Skeletal muscle tissue (tissue), 4 donors: Measurements from ENCODE around the gene EVPLL. TPM values are rescaled to one million over a fixed set of nuclear protein-coding genes. Genes with fewer than 3 reads are reported as not detected.
"Not testable (repeated sequence)": the region's sequence is repeated elsewhere in the genome, so short reads cannot be mapped to it uniquely, and the experiment has no call there.

Experiments
- H3K27ac ChIP-seq: one replicate; pipeline ENCODE4 v1.7.0; 2013; ENCODE audit warnings: mild to moderate bottlenecking, low read depth, low read length, inconsistent platforms
- H3K27me3 ChIP-seq, 3 donors: one replicate each; pipeline ENCODE4 v1.7.0; 2013; ENCODE audit warnings: low read length in 3 of 3; ENCODE audit not compliant: control insufficient read depth in 3 of 3, insufficient read depth in 3 of 3
- H3K36me3 ChIP-seq, 3 donors: one replicate each; pipeline ENCODE4 v1.7.0; 2013; ENCODE audit warnings: low read length in 3 of 3; ENCODE audit not compliant: control insufficient read depth in 3 of 3, insufficient read depth in 3 of 3
- H3K4me1 ChIP-seq, 3 donors: one replicate each; pipeline ENCODE4 v1.7.0; 2013; ENCODE audit warnings: low read length in 3 of 3, mild to moderate bottlenecking in 3 of 3; ENCODE audit not compliant: control insufficient read depth in 3 of 3, insufficient read depth in 3 of 3
- H3K4me3 ChIP-seq, 3 donors: one replicate each; pipeline ENCODE4 v1.7.0; 2013; ENCODE audit warnings: low read length in 3 of 3
- H3K9ac ChIP-seq, 3 donors: one replicate each; pipeline ENCODE4 v1.7.0; 2013; ENCODE audit warnings: low read length in 3 of 3, mild to moderate bottlenecking in 3 of 3, moderate library complexity in 2 of 3, low read depth in 1 of 3
- H3K9me3 ChIP-seq, 3 donors: one replicate each; pipeline ENCODE4 v1.7.0; 2013; ENCODE audit warnings: low read length in 3 of 3; ENCODE audit not compliant: control insufficient read depth in 3 of 3
- total RNA-seq: library from RNA; depleted of rRNA; stranded (reverse); fragments of >200 nt; gene quantifications from one replicate; pipeline ENCODE4 v1.2.3, GENCODE V29; 2014
- donor health status: Osteomylitis.

EVPLL gene
- total RNA-seq = not detected

DNA sequence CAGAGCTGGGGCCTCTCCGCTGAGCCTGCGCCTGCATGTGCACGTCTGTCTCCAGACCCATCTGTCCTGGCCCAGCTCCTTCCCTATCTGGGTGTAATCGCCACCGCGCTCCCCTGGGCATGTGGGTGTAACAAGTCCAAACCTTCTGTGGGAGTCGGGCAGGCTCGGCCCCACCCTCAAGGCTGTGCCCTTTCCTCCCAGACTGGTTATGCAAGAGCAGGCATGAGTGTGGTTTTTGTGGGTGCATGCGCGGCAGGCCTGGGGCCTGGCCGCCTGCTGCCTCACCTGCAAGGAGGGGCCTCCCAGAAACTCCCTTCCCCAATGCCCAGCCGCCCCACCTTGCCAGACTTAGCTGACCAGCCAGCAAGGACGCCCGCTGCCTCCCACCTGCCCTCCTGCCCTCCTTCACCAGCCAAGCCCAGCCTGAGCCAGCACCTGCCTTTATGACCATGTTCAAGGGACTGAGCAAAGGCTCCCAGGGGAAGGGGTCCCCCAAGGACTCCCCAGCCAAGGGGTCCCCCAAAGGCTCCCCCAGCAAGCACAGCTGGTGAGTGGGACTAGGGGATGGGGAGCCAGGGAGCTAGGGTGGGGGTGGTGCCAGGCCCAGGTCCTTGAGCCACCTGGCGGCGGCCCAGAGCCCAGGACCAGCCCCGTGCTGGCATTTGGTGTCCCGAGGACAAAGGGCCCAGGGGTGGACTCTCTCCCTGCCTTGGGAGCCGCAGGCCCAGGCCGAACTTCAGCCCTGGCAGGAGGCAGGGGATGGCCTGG lies at the start of gene EVPLL:
TSS of gene EVPLL (plus strand) at position 342 of the 768 bp plus-strand sequence. CDS start 3,160 bp downstream, outside the sequence.
- H3K27ac ChIP-seq = no peak within 1 kb of the TSS
- H3K27me3 ChIP-seq = peaks cover 21 to 29% (median 24%) of the 10 kb centered on the region in 3 donors

DNA sequence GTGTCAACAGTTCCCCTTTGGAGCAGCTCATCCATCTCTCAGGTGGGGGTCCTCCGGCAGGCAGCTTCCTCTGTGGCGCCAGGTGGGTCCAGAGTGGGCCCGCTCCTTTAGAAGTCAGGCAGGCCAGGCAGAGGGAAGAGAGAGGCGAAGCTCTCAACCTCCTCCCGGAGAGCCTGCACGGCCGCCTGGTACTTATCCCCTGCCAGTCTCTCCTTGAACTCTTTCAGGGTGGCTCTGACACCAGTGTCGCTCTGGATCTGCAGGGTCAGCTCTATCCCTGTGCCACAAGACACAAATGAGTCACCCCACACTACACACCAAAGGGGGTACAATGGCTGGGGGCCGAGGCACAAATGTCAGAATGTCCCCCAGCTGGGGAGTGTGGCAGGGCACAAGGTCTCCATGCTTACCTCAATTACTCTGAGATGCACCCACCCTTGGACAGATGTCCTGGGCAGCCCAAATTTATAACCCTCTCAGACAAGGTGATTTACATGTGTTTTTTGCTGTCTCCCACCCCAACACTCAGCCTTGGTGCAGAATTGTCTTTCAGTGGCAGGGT lies 48.9 kb upstream of the EVPLL start:
- Histone ChIP-seq H3K27ac (no peak overlapping the region), H3K4me3 (no peak overlapping the region), H3K36me3 (peaks cover 65 to 79% (median 65%) of the 10 kb centered on the region in 3 donors), H3K9me3 (no peaks in the 10 kb centered on the region), H3K27me3 (no peaks in the 10 kb centered on the region), H3K9ac (no peak overlapping the region), H3K4me1 (no peaks in the 10 kb centered on the region)

More for the DNA sequence above, at the start of gene EVPLL:
- Histone ChIP-seq H3K4me3 (no peak within 1 kb of the TSS), H3K9me3 (no peaks in the 10 kb centered on the region), H3K36me3 (no peaks in the 10 kb centered on the region), H3K4me1 (no peaks in the 10 kb centered on the region), H3K9ac (no peak within 1 kb of the TSS)

DNA sequence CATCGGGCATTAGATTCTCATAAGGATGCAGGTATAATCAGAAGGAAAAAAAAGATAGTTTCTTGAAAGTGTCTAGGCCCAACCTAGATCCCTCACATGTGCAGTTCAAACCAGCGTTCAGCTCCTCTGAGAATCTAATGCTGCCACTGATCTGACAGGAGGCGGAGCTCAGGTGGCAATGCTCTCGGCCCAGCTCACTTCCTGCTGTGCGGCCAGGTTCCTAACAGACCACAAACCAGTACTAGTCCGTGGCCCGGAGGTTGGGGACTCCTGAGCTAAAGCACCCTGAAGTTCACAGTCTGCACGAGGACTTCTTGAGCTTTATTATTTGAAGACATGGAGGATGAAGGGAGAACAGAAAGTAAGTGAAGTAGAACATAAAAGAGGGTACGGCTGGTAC lies 45.7 kb upstream of the EVPLL start:
- Histone ChIP-seq H3K4me3 (no peak overlapping the region), H3K4me1 (no peaks in the 10 kb centered on the region), H3K27me3 (no peaks in the 10 kb centered on the region), H3K9ac (no peak overlapping the region), H3K9me3 (no peaks in the 10 kb centered on the region), H3K27ac (no peak overlapping the region), H3K36me3 (peaks cover 53 to 72% (median 59%) of the 10 kb centered on the region in 3 donors)

DNA sequence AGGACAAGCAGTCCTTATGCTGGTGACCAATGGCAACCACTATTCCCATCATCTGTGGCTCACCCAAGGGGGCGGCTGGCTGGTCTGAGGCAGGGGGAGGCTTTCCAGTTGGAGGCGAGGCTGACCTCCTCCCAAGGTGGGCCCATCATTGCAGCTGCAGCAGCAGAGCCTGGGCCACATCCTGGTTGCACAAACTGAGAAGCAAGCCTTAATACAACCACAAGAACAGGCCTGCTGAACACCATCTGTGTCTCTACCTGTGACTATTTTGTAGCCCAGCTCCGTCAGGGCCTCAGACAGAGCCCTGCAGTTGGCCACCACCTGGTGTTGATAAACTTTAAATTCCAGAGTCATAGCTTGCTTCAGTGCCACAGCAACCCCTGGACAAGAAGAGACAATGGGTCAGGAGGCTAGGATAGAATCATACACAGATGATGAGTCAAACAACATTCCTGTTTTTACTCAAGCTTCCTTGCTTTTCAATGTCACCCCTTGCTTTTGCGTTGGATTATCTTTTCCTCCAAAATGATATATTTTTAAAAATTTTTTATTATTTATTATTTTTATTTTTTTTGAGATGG lies 44.6 kb upstream of the EVPLL start:
- Histone ChIP-seq H3K9me3 (no peaks in the 10 kb centered on the region), H3K4me3 (no peak overlapping the region), H3K9ac (no peak overlapping the region), H3K27me3 (no peaks in the 10 kb centered on the region), H3K4me1 (no peaks in the 10 kb centered on the region), H3K36me3 (peaks cover 47 to 67% (median 56%) of the 10 kb centered on the region in 3 donors), H3K27ac (no peak overlapping the region)

DNA sequence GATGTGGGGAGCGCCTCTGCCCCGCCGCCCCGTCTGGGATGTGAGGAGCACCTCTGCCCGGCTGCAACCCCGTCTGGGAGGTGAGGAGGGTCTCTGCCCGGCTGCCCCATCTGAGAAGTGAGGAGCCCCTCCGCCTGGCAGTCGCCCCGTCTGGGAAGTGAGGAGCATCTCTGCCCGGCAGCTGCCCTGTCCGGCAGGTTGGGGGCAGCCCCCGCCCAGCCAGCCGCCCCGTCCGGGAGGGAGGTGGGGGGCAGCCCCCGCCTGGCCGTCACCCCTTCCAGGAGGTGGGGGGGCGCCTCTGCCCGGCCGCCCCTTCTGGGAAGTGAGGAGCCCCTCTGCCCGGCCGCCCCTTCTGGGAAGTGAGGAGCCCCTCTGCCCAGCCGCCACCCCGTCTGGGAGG lies 39.4 kb upstream of the EVPLL start:
- H3K9me3 ChIP-seq, H3K27ac ChIP-seq, H3K4me3 ChIP-seq, H3K27me3 ChIP-seq, H3K9ac ChIP-seq, H3K4me1 ChIP-seq: not testable (repeated sequence)
- peaks cover 33 to 47% (median 37%) of the 10 kb centered on the region in 3 donors for H3K36me3 ChIP-seq

DNA sequence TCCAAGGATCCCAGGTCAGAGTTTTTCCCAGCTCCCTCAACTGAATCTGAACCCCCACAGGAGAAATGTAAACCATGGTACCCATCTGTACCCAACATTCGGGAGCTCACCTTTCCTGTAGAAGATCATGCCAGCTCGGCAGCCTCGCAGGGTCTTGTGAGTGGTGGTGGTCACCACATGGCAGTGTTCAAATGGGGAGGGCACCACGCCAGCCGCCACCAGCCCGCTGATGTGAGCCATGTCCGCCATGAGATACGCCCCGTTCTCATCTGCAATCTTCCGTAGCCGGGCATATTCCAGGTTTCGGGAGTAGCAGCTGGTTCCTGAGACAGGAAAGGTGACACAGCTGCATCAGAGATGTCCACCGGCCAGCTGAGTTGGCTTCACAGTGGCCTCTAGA lies 37.6 kb upstream of the EVPLL start:
- H3K4me3 ChIP-seq = no peak overlapping the region
- no peaks in the 10 kb centered on the region for H3K9me3 ChIP-seq
- H3K27ac ChIP-seq = no peak overlapping the region
- H3K27me3 ChIP-seq = no peaks in the 10 kb centered on the region
- no peaks in the 10 kb centered on the region for H3K4me1 ChIP-seq
- H3K36me3 ChIP-seq = peaks cover 31 to 46% (median 35%) of the 10 kb centered on the region in 3 donors
- H3K9ac ChIP-seq = no peak overlapping the region

DNA sequence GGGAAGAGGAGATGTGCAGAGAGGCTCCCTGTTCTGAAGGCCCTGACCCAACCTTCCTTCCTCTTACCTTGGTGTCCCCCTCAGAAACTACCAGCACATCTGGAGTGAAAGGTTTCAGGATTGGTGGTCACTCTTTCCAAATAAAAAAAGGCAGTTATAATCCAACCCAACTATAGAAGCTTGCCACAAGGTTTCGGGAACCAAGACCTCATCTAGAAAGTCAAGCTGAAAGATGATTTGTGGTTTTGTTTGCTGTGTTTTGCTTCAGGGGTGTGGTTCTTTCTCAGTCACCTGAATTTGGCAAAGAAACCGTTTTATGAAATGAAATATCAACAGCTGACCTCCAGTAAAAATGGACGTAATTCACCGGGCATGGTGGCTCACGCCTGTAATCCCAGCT lies 33.6 kb upstream of the EVPLL start:
- Histone ChIP-seq H3K4me3 (no peak overlapping the region), H3K4me1 (no peaks in the 10 kb centered on the region), H3K27ac (no peak overlapping the region), H3K36me3 (peaks cover 46 to 59% (median 49%) of the 10 kb centered on the region in 3 donors), H3K9me3 (no peaks in the 10 kb centered on the region), H3K9ac (no peak overlapping the region), H3K27me3 (no peaks in the 10 kb centered on the region)

DNA sequence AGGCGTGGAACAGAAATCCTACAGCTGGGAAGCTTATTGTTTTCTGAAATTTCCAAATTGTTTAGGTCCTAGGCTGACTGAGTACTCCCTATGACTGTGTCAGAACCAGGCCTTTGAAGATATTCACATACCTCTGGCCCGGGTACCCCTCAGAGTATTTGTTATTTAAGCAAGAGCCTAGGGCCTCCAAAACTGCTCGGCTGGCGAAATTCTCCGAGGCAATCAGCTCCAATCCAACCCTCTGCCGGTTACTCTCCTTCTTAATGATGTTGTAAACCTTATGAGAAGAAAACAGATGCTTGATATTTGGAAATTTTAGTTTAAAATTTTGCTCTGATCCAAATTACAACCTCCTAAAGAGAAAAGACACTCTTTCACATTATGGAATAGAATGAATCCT lies 24.0 kb upstream of the EVPLL start:
- peaks cover 18 to 22% (median 19%) of the 10 kb centered on the region in 3 donors for H3K36me3 ChIP-seq

DNA sequence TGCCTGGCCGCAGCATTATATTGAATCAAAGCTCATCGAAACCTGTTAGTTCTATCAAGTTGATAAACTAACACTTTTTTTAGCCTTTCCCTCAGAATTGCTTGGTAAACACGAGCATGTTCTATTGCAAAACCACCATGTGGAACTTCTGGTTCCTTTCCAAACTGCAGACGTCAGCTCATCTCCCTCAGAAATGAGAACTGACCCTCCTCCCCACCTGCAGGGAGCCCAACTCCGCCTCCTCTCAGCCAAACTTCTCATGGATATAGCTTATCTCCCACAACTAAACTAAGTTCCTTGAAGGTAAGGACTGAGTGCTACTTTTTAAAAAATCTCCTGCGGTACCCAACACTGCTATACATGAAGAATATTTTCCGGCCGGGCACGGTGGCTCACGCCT lies 21.0 kb upstream of the EVPLL start:
- H3K9ac ChIP-seq = no peak overlapping the region
- peaks cover 19 to 21% (median 20%) of the 10 kb centered on the region in 3 donors for H3K36me3 ChIP-seq
- no peak overlapping the region for H3K27ac ChIP-seq

More for the DNA sequence above, 24.0 kb upstream of the EVPLL start:
- no peak overlapping the region for H3K27ac ChIP-seq
- no peaks in the 10 kb centered on the region for H3K4me1 ChIP-seq
- H3K9ac ChIP-seq = no peak overlapping the region
- no peak overlapping the region for H3K4me3 ChIP-seq
- no peaks in the 10 kb centered on the region for H3K27me3 ChIP-seq
- H3K9me3 ChIP-seq = no peaks in the 10 kb centered on the region

DNA sequence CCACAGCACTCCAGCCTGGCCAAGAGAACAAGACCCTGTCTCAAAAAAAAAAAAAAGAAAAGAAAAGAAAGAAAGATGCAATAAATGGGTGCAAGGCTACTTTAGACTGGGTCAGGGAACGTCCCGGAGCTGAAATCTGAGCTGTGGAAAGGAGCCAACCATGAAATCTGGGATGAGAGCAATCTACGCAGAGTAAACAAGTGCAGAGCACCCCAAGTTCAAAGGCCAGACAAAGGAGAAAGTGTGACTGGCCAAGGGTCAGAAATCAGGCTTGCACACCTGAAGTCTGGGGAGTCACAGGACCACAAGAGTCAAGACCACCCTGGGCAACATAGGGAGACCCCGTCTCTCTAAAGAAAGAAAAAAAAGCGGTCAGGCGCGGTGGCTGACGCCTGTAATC lies 17.1 kb upstream of the EVPLL start:
- peaks cover 6 to 17% (median 8%) of the 10 kb centered on the region in 3 donors for H3K4me1 ChIP-seq
- H3K4me3 ChIP-seq = no peak overlapping the region
- H3K9ac ChIP-seq = no peak overlapping the region
- peaks cover 6 to 8% (median 7%) of the 10 kb centered on the region in 3 donors for H3K36me3 ChIP-seq
- H3K27ac ChIP-seq = no peak overlapping the region
- no peaks in the 10 kb centered on the region for H3K9me3 ChIP-seq
- no peaks in the 10 kb centered on the region for H3K27me3 ChIP-seq

More for the DNA sequence above, 21.0 kb upstream of the EVPLL start:
- Histone ChIP-seq H3K4me1 (peaks cover 0 to 4% (median 0%) of the 10 kb centered on the region in 3 donors), H3K9me3 (no peaks in the 10 kb centered on the region), H3K4me3 (no peak overlapping the region), H3K27me3 (no peaks in the 10 kb centered on the region)
